ENCODE data around the gene GNA12.

GNA12 gene

GRCh38 chr7:2866601-2867000 lies 22.5 kb upstream of the GNA12 start:
- DNase-seq (ENCODE audit: low read depth in 1 of 2, low spot score in 1 of 2): no peak
- TF ChIP-seq, protein P1, sequence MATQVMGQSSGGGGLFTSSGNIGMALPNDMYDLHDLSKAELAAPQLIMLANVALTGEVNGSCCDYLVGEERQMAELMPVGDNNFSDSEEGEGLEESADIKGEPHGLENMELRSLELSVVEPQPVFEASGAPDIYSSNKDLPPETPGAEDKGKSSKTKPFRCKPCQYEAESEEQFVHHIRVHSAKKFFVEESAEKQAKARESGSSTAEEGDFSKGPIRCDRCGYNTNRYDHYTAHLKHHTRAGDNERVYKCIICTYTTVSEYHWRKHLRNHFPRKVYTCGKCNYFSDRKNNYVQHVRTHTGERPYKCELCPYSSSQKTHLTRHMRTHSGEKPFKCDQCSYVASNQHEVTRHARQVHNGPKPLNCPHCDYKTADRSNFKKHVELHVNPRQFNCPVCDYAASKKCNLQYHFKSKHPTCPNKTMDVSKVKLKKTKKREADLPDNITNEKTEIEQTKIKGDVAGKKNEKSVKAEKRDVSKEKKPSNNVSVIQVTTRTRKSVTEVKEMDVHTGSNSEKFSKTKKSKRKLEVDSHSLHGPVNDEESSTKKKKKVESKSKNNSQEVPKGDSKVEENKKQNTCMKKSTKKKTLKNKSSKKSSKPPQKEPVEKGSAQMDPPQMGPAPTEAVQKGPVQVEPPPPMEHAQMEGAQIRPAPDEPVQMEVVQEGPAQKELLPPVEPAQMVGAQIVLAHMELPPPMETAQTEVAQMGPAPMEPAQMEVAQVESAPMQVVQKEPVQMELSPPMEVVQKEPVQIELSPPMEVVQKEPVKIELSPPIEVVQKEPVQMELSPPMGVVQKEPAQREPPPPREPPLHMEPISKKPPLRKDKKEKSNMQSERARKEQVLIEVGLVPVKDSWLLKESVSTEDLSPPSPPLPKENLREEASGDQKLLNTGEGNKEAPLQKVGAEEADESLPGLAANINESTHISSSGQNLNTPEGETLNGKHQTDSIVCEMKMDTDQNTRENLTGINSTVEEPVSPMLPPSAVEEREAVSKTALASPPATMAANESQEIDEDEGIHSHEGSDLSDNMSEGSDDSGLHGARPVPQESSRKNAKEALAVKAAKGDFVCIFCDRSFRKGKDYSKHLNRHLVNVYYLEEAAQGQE (IDR thresholded peaks at IDR 0.05; ENCODE audit: insufficient replicate concordance, low read depth): no peak
- TF ChIP-seq POLR2AphosphoS5 (IDR thresholded peaks at IDR 0.05; ENCODE audit: low read depth): no peak
- TF ChIP-seq SPI1 (IDR thresholded peaks at IDR 0.05; ENCODE audit: borderline replicate concordance, low read depth): no peak
- no peak for TF ChIP-seq CTCF (IDR thresholded peaks at IDR 0.05; ENCODE audit: insufficient read depth, low read length)
- TF ChIP-seq GABPA (IDR thresholded peaks at IDR 0.05; ENCODE audit: low read depth): no peak
- H3K4me3 ChIP-seq (replicated peaks; ENCODE audit: insufficient read depth, low read length): no peak overlapping the region
- no peak overlapping the region for H3K27ac ChIP-seq (replicated peaks)
- no peaks in the 10 kb centered on the region for H3K27me3 ChIP-seq (ENCODE audit: insufficient read depth, poor library complexity, severe bottlenecking)

GRCh38 chr7:2864999-2865670 lies 21.0 kb upstream of the GNA12 start:
- H3K27ac ChIP-seq (replicated peaks): no peak overlapping the region
- DNase-seq (ENCODE audit: low read depth in 1 of 2, low spot score in 1 of 2): peak in 1 of 2 experiments; percentile 53
- H3K4me3 ChIP-seq (replicated peaks; ENCODE audit: insufficient read depth, low read length): no peak overlapping the region
- no peak for TF ChIP-seq POLR2AphosphoS5 (IDR thresholded peaks at IDR 0.05; ENCODE audit: low read depth)
- TF ChIP-seq CTCF (IDR thresholded peaks at IDR 0.05; ENCODE audit: insufficient read depth, low read length): peak; percentile 83
- H3K27me3 ChIP-seq (ENCODE audit: insufficient read depth, poor library complexity, severe bottlenecking): no peaks in the 10 kb centered on the region

GRCh38 chr7:2864204-2864985 lies 20.3 kb upstream of the GNA12 start:
- Histone ChIP-seq H3K27ac (replicated peaks) (0 out of 2 replicates have a peak overlapping the region, but pooled peaks have one; percentile 10), H3K4me3 (replicated peaks; ENCODE audit: insufficient read depth, low read length) (no peak overlapping the region), H3K27me3 (ENCODE audit: insufficient read depth, poor library complexity, severe bottlenecking) (no peaks in the 10 kb centered on the region)
- no peak for TF ChIP-seq GABPA (IDR thresholded peaks at IDR 0.05; ENCODE audit: low read depth)
- TF ChIP-seq, protein P1 (IDR thresholded peaks at IDR 0.05; ENCODE audit: insufficient replicate concordance, low read depth): no peak
- no peak for DNase-seq (ENCODE audit: low read depth in 1 of 2, low spot score in 1 of 2)

- Histone ChIP-seq H3K27me3 (ENCODE audit: insufficient read depth, poor library complexity, severe bottlenecking) (no peaks in the 10 kb centered on the region), H3K4me3 (replicated peaks; ENCODE audit: insufficient read depth, low read length) (peak overlapping the region; percentile 11; the same call in 1 of the 2 replicates), H3K27ac (replicated peaks) (peak overlapping the region; percentile 72)
- TF ChIP-seq SPI1 (IDR thresholded peaks at IDR 0.05; ENCODE audit: borderline replicate concordance, low read depth): peak; percentile 25; the same call in 1 of the 2 replicates
- TF ChIP-seq, protein P1 (IDR thresholded peaks at IDR 0.05; ENCODE audit: insufficient replicate concordance, low read depth): no peak
- TF ChIP-seq CTCF (IDR thresholded peaks at IDR 0.05; ENCODE audit: insufficient read depth, low read length): no peak
- peak; percentile 86 for TF ChIP-seq GABPA (IDR thresholded peaks at IDR 0.05; ENCODE audit: low read depth)
- peak; percentile 97 for TF ChIP-seq POLR2AphosphoS5 (IDR thresholded peaks at IDR 0.05; ENCODE audit: low read depth)
- DNase-seq (ENCODE audit: low read depth in 1 of 2, low spot score in 1 of 2): peak; percentile 92 to 93
Observed at GRCh38 chr7:2863461-2864066, 19.5 kb upstream of the GNA12 start.

Measured in HL-60 (cell line).